ENCODE measurements around the gene FBXL7. TPM values are rescaled to one million over a fixed set of nuclear protein-coding genes. Genes with fewer than 3 reads are reported as not detected.
A peak's percentile ranks its signal among the peaks of the same experiment; 100 is the strongest.

Gene FBXL7
- total RNA-seq, 2 experiments from 2014 or later: not detected

GRCh38 chr5:15791859-15792258 is 291.9 kb downstream of the FBXL7 start:
- H3K4me1 ChIP-seq (ENCODE audit: insufficient read depth, low read length, poor library complexity, severe bottlenecking): no peaks in the 10 kb centered on the region
- BruUV-seq (replicated peaks): no TSS peak
- no peak overlapping the region for H2AFZ ChIP-seq (ENCODE audit: low read length)
- intact Hi-C loops (cut with micrococcal nuclease; ENCODE audit: unreplicated experiment): no loop called here
- H3K4me3 ChIP-seq (ENCODE audit: low read depth, low read length, poor library complexity, severe bottlenecking): no peak overlapping the region
- H3K9me2 ChIP-seq (ENCODE audit: insufficient read depth, low read length): no peaks in the 10 kb centered on the region
- H3K27ac ChIP-seq (ENCODE audit: low read depth, low read length, poor library complexity, severe bottlenecking): no peak overlapping the region
- H3K79me2 ChIP-seq (ENCODE audit: insufficient read depth, low read depth, low read length): no peaks in the 10 kb centered on the region
- no peak overlapping the region for H3K4me2 ChIP-seq (ENCODE audit: low read length)
- POLR2A ChIA-PET: interaction anchor here (0.9 kb wide), 1 partner anchor 375 kb away, joined by 3 read pairs; no protein-coding TSS in a partner anchor
- TF ChIP-seq CTCF (conservative IDR thresholded peaks at IDR 0.05; ENCODE audit: low read length) (no peak), EZH2phosphoT487 (IDR thresholded peaks at IDR 0.05; ENCODE audit: borderline replicate concordance, low read depth, low read length) (no peak)
- no peaks in the 10 kb centered on the region for H3K9me3 ChIP-seq (ENCODE audit: low read length)
- H4K20me1 ChIP-seq (ENCODE audit: insufficient read depth, low read length): no peaks in the 10 kb centered on the region
- no peak for DNase-seq (ENCODE audit: low spot score)
- no peaks in the 10 kb centered on the region for H3K36me3 ChIP-seq (ENCODE audit: insufficient read depth, low read length)
- CTCF ChIA-PET (ENCODE audit: unreplicated experiment): no interaction called here

- DNase-seq (ENCODE audit: low spot score): no peak
- CTCF ChIA-PET (ENCODE audit: unreplicated experiment): no interaction called here
- POLR2A ChIA-PET: interaction anchor here (0.9 kb wide), 1 partner anchor 15 kb away, joined by 3 read pairs; no protein-coding TSS in a partner anchor
- TF ChIP-seq CTCF (conservative IDR thresholded peaks at IDR 0.05; ENCODE audit: low read length) (peak; percentile 48), EZH2phosphoT487 (IDR thresholded peaks at IDR 0.05; ENCODE audit: borderline replicate concordance, low read depth, low read length) (no peak)
- no peaks in the 10 kb centered on the region for H3K9me2 ChIP-seq (ENCODE audit: insufficient read depth, low read length)
- no peak overlapping the region for H3K4me2 ChIP-seq (ENCODE audit: low read length)
- no peaks in the 10 kb centered on the region for H3K79me2 ChIP-seq (ENCODE audit: insufficient read depth, low read depth, low read length)
- no TSS peak for BruUV-seq (replicated peaks)
- no peak overlapping the region for H2AFZ ChIP-seq (ENCODE audit: low read length)
- no peaks in the 10 kb centered on the region for H4K20me1 ChIP-seq (ENCODE audit: insufficient read depth, low read length)
- H3K27ac ChIP-seq (ENCODE audit: low read depth, low read length, poor library complexity, severe bottlenecking): no peak overlapping the region
- no peaks in the 10 kb centered on the region for H3K9me3 ChIP-seq (ENCODE audit: low read length)
- H3K4me3 ChIP-seq (ENCODE audit: low read depth, low read length, poor library complexity, severe bottlenecking): no peak overlapping the region
- H3K4me1 ChIP-seq (ENCODE audit: insufficient read depth, low read length, poor library complexity, severe bottlenecking): no peaks in the 10 kb centered on the region
- no peaks in the 10 kb centered on the region for H3K36me3 ChIP-seq (ENCODE audit: insufficient read depth, low read length)
- intact Hi-C loops (cut with micrococcal nuclease; ENCODE audit: unreplicated experiment): no loop called here
Measured at GRCh38 chr5:15794052-15794985, 294.3 kb downstream of the FBXL7 start.

DNA sequence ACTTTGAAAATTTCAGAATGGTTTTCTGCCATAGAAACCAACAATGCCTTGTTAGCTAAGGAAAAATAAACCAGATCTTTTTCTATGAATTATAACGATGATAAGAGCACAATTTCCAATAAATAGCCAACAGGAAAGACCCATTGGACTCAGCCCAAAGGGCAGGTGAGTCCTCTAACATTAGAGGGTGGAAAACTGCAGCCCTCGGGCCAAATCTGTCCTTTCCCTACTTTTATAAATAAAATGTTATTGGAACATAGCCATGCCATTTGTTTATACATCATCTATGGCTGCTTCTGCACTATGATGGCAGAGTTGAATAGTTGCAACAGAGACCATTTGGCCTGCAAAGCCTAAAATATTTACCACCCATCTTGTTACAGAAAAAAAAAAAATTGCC is 296.1 kb downstream of the FBXL7 start:
- Histone ChIP-seq H3K4me3 (ENCODE audit: low read depth, low read length, poor library complexity, severe bottlenecking) (no peak overlapping the region), H3K4me2 (ENCODE audit: low read length) (no peak overlapping the region), H3K36me3 (ENCODE audit: insufficient read depth, low read length) (no peaks in the 10 kb centered on the region), H3K9me3 (ENCODE audit: low read length) (no peaks in the 10 kb centered on the region), H4K20me1 (ENCODE audit: insufficient read depth, low read length) (no peaks in the 10 kb centered on the region), H3K4me1 (ENCODE audit: insufficient read depth, low read length, poor library complexity, severe bottlenecking) (no peaks in the 10 kb centered on the region), H2AFZ (ENCODE audit: low read length) (no peak overlapping the region), H3K9me2 (ENCODE audit: insufficient read depth, low read length) (no peaks in the 10 kb centered on the region), H3K79me2 (ENCODE audit: insufficient read depth, low read depth, low read length) (no peaks in the 10 kb centered on the region), H3K27ac (ENCODE audit: low read depth, low read length, poor library complexity, severe bottlenecking) (no peak overlapping the region)
- CTCF ChIA-PET (ENCODE audit: unreplicated experiment): no interaction called here
- POLR2A ChIA-PET: interaction anchor here (0.8 kb wide), 1 partner anchor 183 kb away, joined by 3 read pairs; no protein-coding TSS in a partner anchor
- BruUV-seq (replicated peaks): no TSS peak
- intact Hi-C loops (cut with micrococcal nuclease; ENCODE audit: unreplicated experiment): no loop called here
- TF ChIP-seq CTCF (conservative IDR thresholded peaks at IDR 0.05; ENCODE audit: low read length) (no peak), EZH2phosphoT487 (IDR thresholded peaks at IDR 0.05; ENCODE audit: borderline replicate concordance, low read depth, low read length) (no peak)
- no peak for DNase-seq (ENCODE audit: low spot score)
